Femur (tissue), 1 donor: ENCODE results near the gene CABP4.
"Not testable (repeated sequence)": the region's sequence is repeated elsewhere in the genome, so short reads cannot be mapped to it uniquely, and the experiment has no call there.

Source experiments
- DNase-seq: peaks from one replicate; pipeline ENCODE4 v3.0.0-alpha.2; 2017

The CABP4 gene

GRCh38 chr11:67483831-67484665 lies 28.9 kb downstream of the CABP4 start:
- no peak for DNase-seq

DNA sequence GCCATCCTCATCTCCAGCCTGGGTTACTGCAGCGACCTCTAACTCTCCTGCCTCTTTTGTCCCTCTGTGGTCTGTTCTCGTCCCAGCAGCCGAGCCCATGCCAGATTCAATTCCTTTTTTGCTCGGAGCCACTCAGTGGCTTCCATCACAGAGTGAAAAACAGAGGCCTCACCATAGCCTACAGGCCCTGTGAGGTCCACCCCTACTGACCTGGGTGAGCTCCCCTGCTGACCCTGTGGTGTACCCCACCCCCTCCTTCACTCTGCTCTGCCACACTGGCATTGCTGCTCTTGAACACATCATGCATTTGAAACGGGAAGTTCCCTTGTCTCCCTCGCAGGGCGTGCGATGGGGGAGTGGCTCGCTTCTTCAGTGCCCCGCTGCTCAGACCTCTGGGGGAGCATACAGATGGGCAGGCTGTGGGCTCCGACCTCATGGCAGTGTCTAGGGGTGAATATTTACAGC lies 29.7 kb downstream of the CABP4 start:
- no peak for DNase-seq

GRCh38 chr11:67485873-67486361 lies 30.8 kb downstream of the CABP4 start:
- not testable (repeated sequence) for DNase-seq

DNA sequence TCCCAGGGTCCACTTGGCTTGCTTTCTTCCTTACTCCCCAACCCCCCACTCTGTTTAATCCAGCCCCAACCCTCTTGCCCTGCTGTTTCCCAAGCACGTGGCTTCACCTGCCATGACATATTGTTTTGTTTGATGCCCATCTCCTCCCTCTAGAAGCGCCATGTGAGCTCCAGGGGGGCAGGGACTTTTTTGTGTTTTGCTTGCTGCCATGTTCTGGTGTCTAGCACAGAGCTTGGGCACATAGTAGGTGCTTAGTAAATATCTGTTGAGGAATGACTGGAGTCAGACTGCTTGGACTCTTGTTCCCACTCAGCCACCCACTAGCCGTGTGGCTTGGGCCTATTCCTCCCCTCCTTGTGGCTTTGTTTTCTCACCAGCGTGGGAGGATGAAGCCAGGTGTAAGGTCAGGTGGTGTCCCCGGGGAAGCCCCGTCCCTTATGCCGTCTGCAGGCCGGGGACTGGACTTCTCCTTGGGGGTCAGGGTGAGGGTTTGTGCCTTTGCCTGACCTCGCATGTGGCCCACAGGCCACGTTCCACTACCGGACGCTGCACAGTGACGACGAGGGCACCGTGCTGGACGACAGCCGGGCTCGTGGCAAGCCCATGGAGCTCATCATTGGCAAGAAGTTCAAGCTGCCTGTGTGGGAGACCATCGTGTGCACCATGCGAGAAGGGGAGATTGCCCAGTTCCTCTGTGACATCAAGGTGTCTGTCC lies 31.5 kb downstream of the CABP4 start:
- DNase-seq: no peak

GRCh38 chr11:67489203-67489884 lies 34.2 kb downstream of the CABP4 start:
- no peak for DNase-seq

DNA sequence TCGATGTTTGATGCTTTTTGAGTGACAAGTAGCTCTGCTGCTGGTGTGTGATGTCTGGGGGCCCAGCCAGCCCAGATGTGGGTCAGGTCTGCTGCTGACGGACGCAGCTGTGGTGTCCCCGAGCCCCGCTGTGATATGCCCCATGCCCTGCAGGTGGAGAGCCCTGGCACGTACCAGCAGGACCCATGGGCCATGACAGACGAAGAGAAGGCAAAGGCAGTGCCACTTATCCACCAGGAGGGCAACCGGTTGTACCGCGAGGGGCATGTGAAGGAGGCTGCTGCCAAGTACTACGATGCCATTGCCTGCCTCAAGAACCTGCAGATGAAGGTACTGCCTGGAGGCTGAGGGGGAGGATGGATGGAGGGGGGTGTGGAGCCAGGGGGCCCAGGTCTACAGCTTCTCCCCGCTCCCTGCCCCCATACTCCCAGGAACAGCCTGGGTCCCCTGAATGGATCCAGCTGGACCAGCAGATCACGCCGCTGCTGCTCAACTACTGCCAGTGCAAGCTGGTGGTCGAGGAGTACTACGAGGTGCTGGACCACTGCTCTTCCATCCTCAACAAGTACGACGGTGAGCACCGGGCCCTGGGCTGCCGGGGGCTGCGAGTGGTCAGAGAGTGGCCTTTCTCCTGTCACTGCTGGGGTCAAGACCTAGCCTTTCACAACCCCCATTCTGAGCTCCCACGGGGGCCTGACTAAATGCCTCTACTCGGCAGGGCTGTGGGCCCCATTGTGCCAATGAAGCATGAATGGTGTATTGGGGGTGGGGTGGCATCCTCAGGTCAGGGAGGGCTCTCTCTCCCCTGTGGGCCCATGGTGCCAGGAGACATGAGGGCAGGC lies 35.0 kb downstream of the CABP4 start:
- DNase-seq: no peak

GRCh38 chr11:67490727-67491065 lies 35.5 kb downstream of the CABP4 start:
- DNase-seq: no peak

- no peak for DNase-seq
Measured at GRCh38 chr11:67491276-67492068, 36.3 kb downstream of the CABP4 start.

DNA sequence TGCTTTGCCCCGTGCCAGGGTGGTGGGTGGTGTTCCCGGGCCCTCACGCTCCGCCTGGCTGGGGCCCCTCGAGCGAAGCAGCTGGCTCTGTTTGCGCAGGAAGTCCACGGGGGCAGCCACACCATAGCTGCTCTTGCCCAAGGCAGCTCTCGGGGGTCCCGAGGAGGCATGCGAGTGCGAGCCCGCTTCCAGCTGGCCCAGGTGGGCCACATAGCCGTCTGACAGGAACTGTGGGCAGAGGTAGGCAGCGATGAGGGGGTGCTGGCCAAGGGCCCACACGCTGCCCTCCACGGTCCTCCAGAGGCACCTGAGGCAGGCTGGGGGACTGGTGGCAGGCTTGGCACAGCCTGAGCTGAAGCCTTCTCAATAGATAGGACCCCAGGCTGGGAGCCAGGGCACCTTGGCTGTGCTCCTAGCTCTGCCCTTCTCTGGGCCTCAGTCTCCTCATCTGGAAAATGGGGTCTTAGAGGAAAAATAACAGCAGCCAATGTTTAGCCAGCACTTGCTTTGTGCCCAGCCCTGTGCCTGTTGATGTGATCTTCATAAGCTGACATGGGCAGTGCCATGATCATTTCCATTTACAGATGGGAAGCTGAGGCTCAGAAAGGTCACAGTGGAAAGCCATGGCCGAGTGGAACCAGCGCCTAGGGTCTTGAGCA lies 37.0 kb downstream of the CABP4 start:
- no peak for DNase-seq

- DNase-seq: no peak
Measured at GRCh38 chr11:67492801-67493547, 37.8 kb downstream of the CABP4 start.

- no peak for DNase-seq
Measured at GRCh38 chr11:67493548-67494370, 38.6 kb downstream of the CABP4 start.

- no peak for DNase-seq
Measured at GRCh38 chr11:67494371-67495233, 39.4 kb downstream of the CABP4 start.

DNA sequence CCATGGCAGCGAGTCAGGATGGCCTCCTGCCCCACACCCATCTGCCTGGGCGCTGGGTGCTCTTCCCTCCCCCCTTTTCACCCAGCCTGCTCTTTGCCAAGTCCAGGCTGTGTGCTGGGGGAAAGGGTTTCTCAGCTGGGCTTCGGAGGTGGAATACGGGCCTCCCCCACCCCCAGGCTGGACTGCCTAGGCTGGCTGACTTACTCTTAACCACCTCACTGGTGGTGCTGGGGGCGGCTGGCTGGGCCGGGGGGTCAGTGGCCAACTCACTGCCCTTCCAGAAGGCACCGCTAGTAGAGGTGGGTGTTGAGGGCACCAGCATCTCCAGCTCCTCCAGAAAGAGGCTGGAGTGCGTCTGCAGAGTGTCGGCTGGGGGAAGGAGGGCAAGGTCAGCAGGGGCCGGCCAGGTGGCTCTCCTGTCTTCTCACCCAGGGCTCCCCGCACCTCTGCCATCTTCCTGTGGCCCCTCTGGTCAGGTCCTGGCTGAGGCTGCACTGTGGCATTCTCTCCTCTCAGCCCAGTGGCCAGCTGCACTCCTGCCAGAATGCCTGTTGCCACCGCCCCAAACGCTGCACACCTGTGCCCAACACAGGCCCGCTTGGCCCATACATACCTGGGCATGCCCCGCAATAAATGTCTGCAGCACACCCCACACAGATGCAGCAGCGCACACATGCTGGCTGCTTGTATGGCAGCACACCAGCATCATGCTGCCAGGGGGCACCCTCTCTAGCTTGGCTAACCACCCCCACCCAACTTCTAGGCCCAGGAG lies 40.3 kb downstream of the CABP4 start:
- DNase-seq: no peak

- no peak for DNase-seq
Measured at GRCh38 chr11:67496113-67496512, 41.0 kb downstream of the CABP4 start.

GRCh38 chr11:67497656-67498291 lies 42.6 kb downstream of the CABP4 start:
- DNase-seq: no peak

- DNase-seq: no peak
Measured at GRCh38 chr11:67498544-67498972, 43.4 kb downstream of the CABP4 start.
